K562 (cell line): Measurements from ENCODE around the gene WWC2. TPM values are rescaled to one million over a fixed set of nuclear protein-coding genes. Genes with fewer than 3 reads are reported as not detected.

ENCODE experiments used
- ATF3 ChIP-seq, 2 experiments: fragments of 450-650 bp in 1 of 2; sonication (generic) in 1 of 2; formaldehyde crosslinking in 1 of 2; IDR thresholded peaks in 1 of 2; conservative IDR thresholded peaks in 1 of 2; 2 replicates each; pipeline versions ENCODE4 v1.6.1 to v1.8.1; 2016 to 2023; ENCODE audit warnings: mild to moderate bottlenecking in 2 of 2, moderate library complexity in 2 of 2, inconsistent platforms in 1 of 2, missing genetic modification reagents in 1 of 2
- FOXJ2 ChIP-seq: fragments of 200-800 bp; sonication (Bioruptor generic); IDR thresholded peaks from 2 replicates; pipeline ENCODE4 v1.6.1; 2016; ENCODE audit warnings: missing genetic modification characterization, missing compliant biosample characterization
- FOXP1 ChIP-seq: sonication (generic); formaldehyde crosslinking; IDR thresholded peaks from 2 replicates; pipeline ENCODE4 v1.8.0; 2022; ENCODE audit warnings: mild to moderate bottlenecking, missing genetic modification reagents
- HCFC1 ChIP-seq: IDR thresholded peaks from 2 replicates; pipeline ENCODE4 v1.6.1; 2012; ENCODE audit warnings: low read depth, low read length, improper control_type of control experiment
- KLF16 ChIP-seq: IDR thresholded peaks from 2 replicates; pipeline ENCODE4 v1.6.1; 2016; ENCODE audit warnings: antibody characterized with exemption
- MTA3 ChIP-seq: fragments of 450-650 bp; formaldehyde crosslinking; IDR thresholded peaks from 2 replicates; pipeline ENCODE4 v1.6.1; 2017; ENCODE audit warnings: mild to moderate bottlenecking, borderline replicate concordance
- NFXL1 ChIP-seq: fragments of 450-650 bp; formaldehyde crosslinking; IDR thresholded peaks from 2 replicates; pipeline ENCODE4 v1.4.0; 2021; ENCODE audit warnings: mild to moderate bottlenecking
- RAD21 ChIP-seq, 2 experiments: fragments of 250-450 bp in 1 of 2; fragments of 450-650 bp in 1 of 2; sonication (Bioruptor Pico) in 1 of 2; formaldehyde crosslinking in 1 of 2; IDR thresholded peaks in 1 of 2; conservative IDR thresholded peaks in 1 of 2; 2 replicates each; pipeline versions ENCODE4 v1.4.0 to v1.8.0; 2020 to 2022; ENCODE audit warnings: mild to moderate bottlenecking in 2 of 2, moderate library complexity in 1 of 2
- REST ChIP-seq, 2 experiments: fragments of 450-650 bp; formaldehyde crosslinking in 1 of 2; IDR thresholded peaks; 2 replicates each; pipeline versions ENCODE4 v1.4.0 to v1.6.1; 2014 to 2020; ENCODE audit warnings: mild to moderate bottlenecking in 2 of 2, borderline replicate concordance in 1 of 2, low read depth in 1 of 2
- SIN3B ChIP-seq: fragments of 450-650 bp; IDR thresholded peaks from 2 replicates; pipeline ENCODE4 v1.6.1; 2017; ENCODE audit warnings: low read depth, mild to moderate bottlenecking, moderate library complexity
- SMC3 ChIP-seq: conservative IDR thresholded peaks from 2 replicates; pipeline ENCODE4 v1.6.1; 2011; ENCODE audit warnings: low read depth, low read length, improper control_type of control experiment; ENCODE audit not compliant: insufficient read depth
- SP1 ChIP-seq: sonication (generic); formaldehyde crosslinking; IDR thresholded peaks from 2 replicates; pipeline ENCODE4 v1.8.1; 2022; ENCODE audit warnings: mild to moderate bottlenecking, missing genetic modification reagents
- STAT5B ChIP-seq: fragments of 250-450 bp; sonication (Bioruptor Pico); IDR thresholded peaks from 2 replicates; pipeline ENCODE4 v1.8.0; 2021; ENCODE audit warnings: mild to moderate bottlenecking, inconsistent platforms
- polyA plus RNA-seq, 8 experiments: library from polyadenylated mRNA; depleted of rRNA in 4 of 8; stranded (reverse) in 5 of 8; unstranded in 3 of 8; fragments of >200 nt; fragmentation: Nextera tagmentation in 2 of 8; fragmentation: Illumina TruSeq in 1 of 8; extraction: Ambion mirVana in 2 of 8; extraction: Trizol in 1 of 8; gene quantifications; 2 replicates each; pipeline versions ENCODE4 v1.2.1 to v1.2.3, GENCODE V29; 2011 to 2014; ENCODE audit warnings: inconsistent platforms in 1 of 8, missing spikeins in 1 of 8
- total RNA-seq, 7 experiments: library from RNA; depleted of rRNA in 6 of 7; stranded (reverse); fragments of >200 nt in 6 of 7; fragmentation: Illumina TruSeq in 2 of 7; extraction: Trizol in 2 of 7; gene quantifications; 2 replicates each; pipeline versions ENCODE4 v1.2.1 to v1.2.3, GENCODE V29; 2011 to 2021; ENCODE audit warnings: low replicate concordance in 1 of 7

The WWC2 gene
- total and polyA plus RNA-seq, 9 of the 15 experiments (the other 6 are each of a cell fraction or from before 2014, with no cell fraction given) = 3.7 to 39.4 (median 19.6) TPM

- TF ChIP-seq NFXL1 (CRISPR knock-in tag) (no peak), FOXP1 (CRISPR knock-in tag) (0 out of 2 replicates have a peak, but pooled peaks have one; percentile 37), SIN3B (no peak), MTA3 (peak; percentile 22; the same call in 1 of the 2 replicates), STAT5B (CRISPR knock-in tag) (no peak), KLF16 (0 out of 2 replicates have a peak, but pooled peaks have one; percentile 24), RAD21 (CRISPR knock-in tag; conservative IDR thresholded peaks at IDR 0.05 in 1 of 2, IDR thresholded peaks at IDR 0.05 in 1 of 2) (peak; percentile 77 to 85), ATF3 (IDR thresholded peaks at IDR 0.05) (no peak), ATF3 (CRISPR knock-in tag; conservative IDR thresholded peaks at IDR 0.05) (0 out of 2 replicates have a peak, but pooled peaks have one; percentile 26), HCFC1 (0 out of 2 replicates have a peak, but pooled peaks have one; percentile 13), REST (IDR thresholded peaks at IDR 0.05; ENCODE audit: borderline replicate concordance) (peak; percentile 77), REST (CRISPR knock-in tag; IDR thresholded peaks at IDR 0.05; ENCODE audit: low read depth) (no peak), SP1 (CRISPR knock-in tag) (peak; percentile 48; the same call in 1 of the 2 replicates), FOXJ2 (tag) (no peak), SMC3 (peak; percentile 74)
Observed at GRCh38 chr4:183261953-183262775, 163.1 kb downstream of the WWC2 start (continued).
